ENCODE measurements around the gene NFE2L3. TPM values are rescaled to one million over a fixed set of nuclear protein-coding genes. Genes with fewer than 3 reads are reported as not detected.
"Not testable (repeated sequence)": the region's sequence is repeated elsewhere in the genome, so short reads cannot be mapped to it uniquely, and the experiment has no call there.

Gene NFE2L3
- total RNA-seq, 1 donor = 24.5 TPM

DNA sequence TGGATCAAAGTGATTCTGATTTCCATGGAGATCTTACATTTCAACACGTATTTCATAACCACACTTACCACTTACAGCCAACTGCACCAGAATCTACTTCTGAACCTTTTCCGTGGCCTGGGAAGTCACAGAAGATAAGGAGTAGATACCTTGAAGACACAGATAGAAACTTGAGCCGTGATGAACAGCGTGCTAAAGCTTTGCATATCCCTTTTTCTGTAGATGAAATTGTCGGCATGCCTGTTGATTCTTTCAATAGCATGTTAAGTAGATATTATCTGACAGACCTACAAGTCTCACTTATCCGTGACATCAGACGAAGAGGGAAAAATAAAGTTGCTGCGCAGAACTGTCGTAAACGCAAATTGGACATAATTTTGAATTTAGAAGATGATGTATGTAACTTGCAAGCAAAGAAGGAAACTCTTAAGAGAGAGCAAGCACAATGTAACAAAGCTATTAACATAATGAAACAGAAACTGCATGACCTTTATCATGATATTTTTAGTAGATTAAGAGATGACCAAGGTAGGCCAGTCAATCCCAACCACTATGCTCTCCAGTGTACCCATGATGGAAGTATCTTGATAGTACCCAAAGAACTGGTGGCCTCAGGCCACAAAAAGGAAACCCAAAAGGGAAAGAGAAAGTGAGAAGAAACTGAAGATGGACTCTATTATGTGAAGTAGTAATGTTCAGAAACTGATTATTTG, 33.3 kb downstream of the NFE2L3 start:
- DNase-seq (ENCODE audit: low read depth in 2 of 3, low spot score in 2 of 3) = peak in 1 of 3 donors; percentile 42

DNA sequence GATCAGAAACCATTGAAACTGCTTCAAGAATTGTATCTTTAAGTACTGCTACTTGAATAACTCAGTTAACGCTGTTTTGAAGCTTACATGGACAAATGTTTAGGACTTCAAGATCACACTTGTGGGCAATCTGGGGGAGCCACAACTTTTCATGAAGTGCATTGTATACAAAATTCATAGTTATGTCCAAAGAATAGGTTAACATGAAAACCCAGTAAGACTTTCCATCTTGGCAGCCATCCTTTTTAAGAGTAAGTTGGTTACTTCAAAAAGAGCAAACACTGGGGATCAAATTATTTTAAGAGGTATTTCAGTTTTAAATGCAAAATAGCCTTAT, 33.8 kb downstream of the NFE2L3 start:
- no peak for DNase-seq (ENCODE audit: low read depth in 2 of 3, low spot score in 2 of 3)

DNA sequence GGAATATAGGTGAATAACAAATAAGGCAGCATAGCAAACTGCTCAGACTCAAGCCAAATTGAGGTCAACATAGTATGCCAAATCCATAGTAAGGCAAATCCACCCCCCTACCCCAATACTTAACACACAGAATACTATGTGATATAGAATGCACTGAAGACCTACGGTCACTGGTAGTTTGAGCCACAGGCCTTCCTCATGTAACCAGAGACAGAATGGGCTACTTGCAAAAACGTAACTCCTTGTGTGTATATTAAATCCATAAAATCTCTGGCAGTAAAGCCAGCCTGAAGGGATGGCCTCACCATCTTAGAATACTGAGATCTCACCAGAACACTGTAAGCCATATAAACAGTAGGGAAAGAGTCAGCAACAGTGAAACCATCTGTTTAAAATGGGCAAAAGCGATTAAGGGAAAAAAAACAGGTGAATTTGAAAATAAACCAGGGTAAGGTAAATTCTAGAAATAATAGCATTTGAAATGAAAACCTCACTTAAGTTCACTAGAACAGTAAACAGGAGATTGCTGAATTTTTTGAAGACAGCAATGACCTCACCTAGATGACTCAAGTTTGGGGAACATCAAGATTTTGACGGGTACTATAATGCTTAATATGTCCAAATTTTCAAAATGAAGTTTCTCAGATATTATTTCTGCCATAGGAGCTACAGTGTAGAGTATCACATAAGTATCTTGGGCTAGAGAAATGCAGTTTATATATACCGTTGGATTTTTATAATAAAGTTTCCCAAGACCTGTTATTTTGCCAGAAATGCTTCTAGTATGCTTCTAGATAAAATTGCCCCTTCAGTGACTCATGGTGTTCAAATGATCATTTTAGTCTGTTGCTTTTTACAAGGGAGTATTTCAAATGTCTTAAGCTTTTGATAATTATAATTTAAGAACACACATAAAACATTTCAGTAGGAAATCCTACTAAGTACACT, 34.6 kb downstream of the NFE2L3 start:
- peak in 1 of 3 donors; percentile 26 for DNase-seq (ENCODE audit: low read depth in 2 of 3, low spot score in 2 of 3)

DNA sequence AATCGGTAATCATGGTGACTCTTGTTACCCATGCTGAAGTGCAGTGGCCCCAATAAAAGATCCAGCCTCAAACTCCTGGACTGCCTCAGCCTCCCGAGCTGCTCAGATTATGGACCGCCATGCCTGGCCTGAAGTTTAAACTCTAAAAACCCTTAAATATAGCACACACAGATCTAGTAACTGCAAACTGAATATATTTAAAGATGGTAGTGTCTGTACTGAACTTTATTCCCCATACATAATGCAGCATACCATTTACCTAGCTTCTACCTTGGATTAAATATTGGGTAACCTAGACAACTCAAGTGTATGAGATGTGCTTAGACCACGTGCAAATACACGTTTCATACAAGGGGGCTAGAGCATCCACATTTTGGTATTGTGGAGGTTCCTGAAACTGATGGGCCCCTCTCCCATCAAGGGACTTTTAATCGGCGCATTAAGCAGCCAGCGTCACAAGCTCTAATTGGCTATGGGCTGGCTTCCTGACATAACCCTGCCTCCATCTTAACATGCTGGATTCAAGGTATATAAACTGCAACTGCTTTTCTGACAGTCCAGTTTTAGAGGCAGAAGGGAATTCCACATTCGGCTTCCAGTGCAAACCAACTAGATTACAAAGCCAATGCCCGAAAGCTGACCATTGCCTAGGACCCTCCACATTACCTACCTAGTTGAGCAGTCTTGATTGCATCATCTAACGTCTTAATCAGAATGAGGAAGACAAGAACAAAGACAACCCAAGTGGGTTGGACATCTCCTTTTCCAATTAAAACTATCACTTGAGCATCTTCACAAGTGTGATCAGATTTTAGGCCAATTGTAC, 35.6 kb downstream of the NFE2L3 start:
- peak in 1 of 3 donors; percentile 47 for DNase-seq (ENCODE audit: low read depth in 2 of 3, low spot score in 2 of 3)

DNA sequence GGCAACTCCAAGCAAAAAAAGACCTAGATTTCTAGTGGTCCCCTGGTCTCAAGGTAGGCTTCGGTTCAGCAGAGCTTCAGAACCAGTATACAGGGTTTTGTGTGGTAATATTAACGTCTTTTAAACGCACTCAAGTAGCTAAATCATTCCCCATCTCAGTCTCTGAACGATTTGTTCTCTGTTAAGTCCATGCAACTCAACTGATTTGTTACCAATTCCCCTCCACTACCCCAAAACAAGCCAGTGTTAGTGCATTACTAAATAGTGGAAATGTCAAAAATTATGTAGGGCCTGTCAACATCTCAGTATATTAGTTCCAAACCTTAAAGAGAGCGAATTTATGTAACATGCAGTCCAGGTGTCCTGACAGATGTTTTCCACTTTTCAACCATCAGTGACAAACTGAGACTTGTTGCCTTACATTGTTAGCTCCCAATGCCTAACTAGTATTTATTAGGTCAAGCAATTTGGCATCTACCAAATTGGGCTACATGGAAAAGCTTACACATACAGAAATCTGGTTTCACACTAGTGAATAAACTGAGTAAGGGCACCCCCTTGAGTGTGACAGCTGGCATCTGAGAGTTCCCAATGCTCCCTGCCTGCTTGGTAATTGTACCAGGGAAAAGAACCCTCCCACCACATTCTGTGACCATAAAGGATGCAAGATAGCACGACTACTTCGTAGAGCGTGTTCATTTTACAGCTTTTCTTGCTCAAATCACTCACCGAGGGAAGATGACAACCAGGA, 36.4 kb downstream of the NFE2L3 start:
- DNase-seq (ENCODE audit: low read depth in 2 of 3, low spot score in 2 of 3) = peak in 1 of 3 donors; percentile 54

DNA sequence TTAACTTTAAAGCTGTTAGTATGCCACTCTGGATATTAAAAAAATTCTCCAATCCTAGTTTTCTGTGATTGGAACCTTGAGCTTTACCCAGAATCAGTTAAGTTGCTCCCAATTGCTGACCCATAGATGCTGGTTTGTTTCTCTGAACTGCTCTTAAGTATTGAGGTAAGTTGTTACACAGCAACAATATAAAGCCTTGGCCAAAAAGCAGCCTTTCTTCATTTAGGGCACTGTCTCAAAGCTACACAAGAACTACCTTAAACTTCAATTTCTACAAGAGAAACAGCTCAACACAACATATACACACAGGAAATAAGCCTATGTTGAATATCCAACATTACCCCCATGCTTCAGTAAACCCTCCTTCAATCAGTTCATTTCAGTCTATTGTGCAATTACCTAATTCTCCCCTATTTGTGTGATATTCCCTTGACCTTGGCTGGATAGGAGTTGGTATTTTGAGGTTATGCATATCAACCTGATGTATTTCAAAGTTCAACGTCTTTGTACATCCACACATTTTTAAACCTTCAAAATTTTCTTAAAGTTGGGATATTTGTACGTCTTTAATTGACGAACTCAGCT, 37.1 kb downstream of the NFE2L3 start:
- peak in 1 of 3 donors; percentile 28 for DNase-seq (ENCODE audit: low read depth in 2 of 3, low spot score in 2 of 3)

DNA sequence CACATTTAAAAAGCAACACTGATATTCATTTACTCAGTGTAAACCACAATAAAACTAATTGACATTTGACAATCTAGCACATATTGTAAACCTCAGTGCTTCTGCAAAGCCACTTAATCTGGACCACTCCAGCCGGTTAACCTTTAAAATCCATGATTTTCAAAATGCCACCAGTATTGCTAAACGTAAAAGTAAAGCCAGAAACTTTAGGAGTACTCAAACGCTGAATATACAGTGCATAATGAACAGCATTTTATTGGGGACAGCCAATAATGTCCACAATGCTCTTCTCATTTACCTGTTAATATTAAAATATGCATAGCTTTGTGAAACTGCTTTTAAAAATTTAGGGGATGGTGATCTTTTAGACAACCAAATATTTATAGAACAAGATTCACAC, 37.7 kb downstream of the NFE2L3 start:
- peak in 1 of 3 donors; percentile 25 for DNase-seq (ENCODE audit: low read depth in 2 of 3, low spot score in 2 of 3)

DNA sequence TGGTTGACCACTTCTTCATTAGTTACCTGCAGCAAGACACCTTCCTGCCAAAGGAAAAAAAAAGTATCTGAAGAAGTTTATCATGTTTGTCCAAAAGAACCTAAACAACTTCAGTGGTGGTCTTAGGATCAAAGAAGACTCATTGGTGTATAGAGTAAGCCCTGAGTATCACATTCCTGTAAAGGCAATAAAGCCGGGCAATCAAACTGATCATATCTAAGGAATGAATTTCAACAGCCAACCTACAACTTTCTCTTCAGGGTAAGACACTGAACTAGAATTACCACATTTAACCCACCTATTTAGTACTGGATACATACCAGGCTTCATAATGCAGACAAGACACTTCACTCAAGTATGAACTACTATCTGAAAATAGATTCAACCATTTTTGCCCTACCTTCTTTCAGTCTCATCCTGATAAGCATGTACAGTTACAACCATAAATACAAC, 38.4 kb downstream of the NFE2L3 start:
- peak in 1 of 3 donors; percentile 34 for DNase-seq (ENCODE audit: low read depth in 2 of 3, low spot score in 2 of 3)

DNA sequence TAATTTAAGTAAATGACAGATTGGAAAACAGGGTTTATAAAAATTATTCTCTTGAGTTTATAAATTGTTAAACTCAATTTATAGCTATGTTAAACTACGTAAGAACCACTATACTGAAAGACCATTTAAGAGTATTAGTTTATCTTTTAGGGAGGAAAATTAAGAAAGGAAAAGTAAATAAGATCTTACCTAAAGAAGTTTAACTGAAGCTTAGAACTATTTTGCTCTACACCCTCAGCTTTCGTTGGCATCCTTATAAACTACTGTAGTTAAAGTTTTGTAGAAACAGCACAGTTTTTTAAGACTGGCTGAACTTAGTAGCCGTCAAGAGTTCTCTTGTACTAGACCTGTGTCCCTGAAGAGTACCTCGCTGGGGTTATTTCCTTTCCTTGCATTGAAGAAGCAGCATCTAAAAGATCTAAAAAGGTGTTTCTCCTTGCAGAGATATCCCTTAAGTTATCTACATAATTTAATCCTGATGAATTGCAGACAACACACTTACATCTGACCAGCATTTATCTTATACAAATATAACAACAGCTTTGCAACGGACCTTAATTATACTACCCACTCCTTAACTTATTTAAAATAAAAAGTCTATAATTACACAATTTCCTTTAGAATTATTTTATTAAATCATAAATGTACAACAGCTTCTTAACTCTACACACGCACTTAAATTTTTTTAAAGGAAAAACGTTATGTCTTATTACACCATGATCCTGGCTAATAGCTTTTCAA, 39.4 kb downstream of the NFE2L3 start:
- no peak for DNase-seq (ENCODE audit: low read depth in 2 of 3, low spot score in 2 of 3)

DNA sequence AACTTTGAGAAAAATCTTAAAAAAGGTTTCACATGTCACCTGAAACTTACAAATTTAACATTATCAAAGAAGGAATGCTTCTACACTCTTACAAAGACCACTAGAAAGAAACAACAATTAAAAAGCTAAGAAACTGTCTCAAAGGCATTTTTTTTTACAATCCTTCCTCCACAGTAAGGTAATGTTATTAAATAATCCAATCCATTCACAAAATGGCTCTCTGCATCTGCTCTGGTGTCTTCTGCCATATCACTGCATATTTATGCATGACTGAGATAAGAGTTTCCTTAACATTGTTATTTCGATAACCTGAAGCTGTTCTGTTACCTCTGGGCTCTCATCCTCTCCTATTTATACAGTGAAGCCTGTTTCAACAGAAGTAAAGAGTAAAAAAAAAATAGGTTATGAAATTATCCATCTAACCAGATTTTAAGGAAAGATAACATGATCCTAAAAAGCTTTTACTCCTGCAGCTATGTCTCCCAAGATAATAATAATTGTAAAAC, 40.0 kb downstream of the NFE2L3 start:
- no peak for DNase-seq (ENCODE audit: low read depth in 2 of 3, low spot score in 2 of 3)

DNA sequence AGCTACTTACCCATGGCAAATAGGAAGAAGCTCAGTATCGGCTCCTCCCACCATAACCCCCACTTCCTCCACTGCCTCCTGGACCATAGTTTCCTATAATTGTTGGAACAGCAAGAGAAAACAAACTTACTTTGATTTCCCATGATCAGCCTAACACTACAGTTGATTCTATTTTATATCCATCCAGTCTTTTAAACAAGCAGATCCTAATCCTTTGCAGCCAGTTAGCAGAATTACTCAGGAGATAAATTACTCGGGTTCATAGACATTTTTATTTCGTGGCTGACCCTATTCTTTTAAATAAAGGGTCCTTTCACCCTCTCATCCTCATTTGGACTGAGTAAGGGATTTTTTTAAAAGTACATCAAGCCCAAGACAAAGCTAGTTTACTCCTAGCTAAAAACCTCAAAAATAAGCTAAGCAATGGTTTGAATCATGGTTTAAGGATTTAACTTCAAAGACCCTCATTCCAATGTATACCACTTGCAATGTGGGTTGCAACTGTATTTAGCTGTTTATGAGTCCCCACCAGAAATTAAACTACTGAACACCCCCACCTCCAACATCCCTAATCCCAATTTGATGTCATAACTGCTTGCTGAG, 40.6 kb downstream of the NFE2L3 start:
- no peak for DNase-seq (ENCODE audit: low read depth in 2 of 3, low spot score in 2 of 3)

DNA sequence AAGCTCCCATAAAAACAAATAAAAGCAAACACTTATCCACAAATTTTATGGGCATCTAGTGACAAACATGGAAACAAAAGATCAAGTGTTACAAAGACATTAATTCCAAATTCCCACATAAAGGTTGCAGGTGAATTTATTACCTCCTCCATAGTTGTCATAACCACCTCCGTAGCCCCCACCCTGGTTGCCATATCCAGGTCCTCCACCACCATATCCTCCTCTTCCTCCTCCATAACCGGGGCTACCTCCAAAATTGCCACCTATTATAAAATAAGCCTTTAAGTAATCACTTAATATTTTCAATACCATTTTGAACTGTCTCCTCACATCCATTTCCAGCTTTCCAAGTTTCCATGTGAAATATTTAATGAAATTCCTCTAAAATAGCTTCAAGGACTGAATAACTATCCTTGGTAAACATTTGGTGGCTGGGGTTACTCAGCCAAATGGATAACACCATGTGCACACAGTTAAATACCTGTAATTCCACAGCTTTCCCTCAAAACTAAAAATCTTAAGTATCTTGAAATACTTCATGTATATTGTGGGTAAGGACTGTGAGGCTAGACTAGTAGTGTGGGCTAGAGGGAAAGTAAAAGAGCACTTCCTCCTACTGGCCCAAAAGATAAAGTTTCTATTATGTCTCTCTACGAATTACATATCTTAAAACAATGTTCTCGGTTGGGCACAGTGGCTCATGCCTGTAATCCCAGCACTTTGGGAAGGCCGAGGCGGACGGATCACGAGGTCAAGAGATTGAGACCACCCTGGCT, 41.6 kb downstream of the NFE2L3 start:
- DNase-seq (ENCODE audit: low read depth in 2 of 3, low spot score in 2 of 3) = peak in 1 of 3 donors; percentile 39

DNA sequence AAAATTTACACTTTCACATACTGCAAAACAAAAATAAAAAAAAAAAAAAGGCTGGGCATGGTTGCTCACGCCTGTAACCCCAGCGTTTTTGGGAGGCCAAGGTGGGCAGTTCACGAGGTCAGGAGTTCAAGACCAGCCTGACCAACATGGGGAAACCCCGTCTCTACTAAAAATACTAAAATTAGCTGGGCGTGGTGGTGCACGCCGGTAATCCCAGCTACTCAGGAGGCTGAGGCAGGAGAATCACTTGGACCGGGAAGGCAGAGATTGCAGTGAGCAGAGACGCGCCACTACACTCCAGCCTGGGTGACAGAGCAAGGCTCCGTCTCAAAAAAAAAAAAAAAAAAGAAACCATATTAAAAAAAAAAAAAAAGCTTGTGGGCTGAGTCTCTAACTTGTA, 42.8 kb downstream of the NFE2L3 start:
- not testable (repeated sequence) for DNase-seq (ENCODE audit: low read depth in 2 of 3, low spot score in 2 of 3)

DNA sequence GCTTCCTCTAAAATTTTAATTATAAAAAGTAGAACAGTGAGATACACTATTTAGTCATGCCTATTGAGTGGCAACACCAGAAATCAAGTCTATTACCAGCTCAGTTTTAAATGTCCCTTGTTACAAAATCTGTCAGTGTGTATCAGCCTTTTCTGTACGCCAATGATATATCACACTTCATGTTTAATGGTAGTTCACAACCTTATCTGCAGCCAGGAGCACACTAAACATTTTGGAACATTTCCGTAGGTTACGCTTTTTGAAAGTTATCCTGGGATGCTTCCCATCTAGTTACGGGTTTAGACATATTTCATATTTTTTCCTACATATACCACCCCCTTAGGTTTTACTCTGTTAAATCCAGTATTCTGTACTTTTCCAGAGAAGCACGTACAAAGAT, 43.2 kb downstream of the NFE2L3 start:
- no peak for DNase-seq (ENCODE audit: low read depth in 2 of 3, low spot score in 2 of 3)

DNA sequence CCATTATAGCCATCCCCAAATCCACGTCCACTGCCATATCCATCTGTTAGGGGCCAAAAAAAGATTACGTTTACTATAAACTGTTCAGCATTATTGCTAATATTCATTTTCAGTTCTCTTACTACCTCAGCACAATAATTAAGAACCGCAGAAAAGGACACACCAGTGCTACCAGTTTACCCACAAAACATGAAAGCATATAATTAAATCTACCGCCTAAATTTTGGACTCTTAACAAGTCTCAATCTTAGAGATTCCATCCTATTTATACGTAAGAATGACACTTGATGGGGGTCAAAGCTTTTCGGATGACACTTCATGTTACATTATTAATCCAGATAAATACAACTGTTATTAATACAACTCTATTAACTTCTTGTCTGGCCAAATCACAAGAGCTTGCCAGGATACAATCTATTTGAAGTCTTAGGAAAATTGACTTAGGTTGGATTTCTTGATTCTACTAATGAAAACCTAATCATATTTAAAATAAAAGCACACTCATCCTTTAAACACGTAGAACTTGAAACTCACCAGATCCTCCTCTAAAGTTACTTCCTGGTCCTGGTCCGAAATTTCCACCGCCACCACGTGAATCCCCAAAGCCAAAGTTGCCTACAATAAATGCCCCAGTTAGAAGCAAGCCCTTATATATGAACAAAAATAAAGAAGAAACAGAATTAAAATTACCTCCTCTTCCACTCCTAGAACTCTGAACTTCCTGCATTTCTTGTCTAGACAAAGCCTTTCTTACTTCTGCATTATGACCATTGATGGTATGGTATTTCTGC, 44.1 kb downstream of the NFE2L3 start:
- no peak for DNase-seq (ENCODE audit: low read depth in 2 of 3, low spot score in 2 of 3)

DNA sequence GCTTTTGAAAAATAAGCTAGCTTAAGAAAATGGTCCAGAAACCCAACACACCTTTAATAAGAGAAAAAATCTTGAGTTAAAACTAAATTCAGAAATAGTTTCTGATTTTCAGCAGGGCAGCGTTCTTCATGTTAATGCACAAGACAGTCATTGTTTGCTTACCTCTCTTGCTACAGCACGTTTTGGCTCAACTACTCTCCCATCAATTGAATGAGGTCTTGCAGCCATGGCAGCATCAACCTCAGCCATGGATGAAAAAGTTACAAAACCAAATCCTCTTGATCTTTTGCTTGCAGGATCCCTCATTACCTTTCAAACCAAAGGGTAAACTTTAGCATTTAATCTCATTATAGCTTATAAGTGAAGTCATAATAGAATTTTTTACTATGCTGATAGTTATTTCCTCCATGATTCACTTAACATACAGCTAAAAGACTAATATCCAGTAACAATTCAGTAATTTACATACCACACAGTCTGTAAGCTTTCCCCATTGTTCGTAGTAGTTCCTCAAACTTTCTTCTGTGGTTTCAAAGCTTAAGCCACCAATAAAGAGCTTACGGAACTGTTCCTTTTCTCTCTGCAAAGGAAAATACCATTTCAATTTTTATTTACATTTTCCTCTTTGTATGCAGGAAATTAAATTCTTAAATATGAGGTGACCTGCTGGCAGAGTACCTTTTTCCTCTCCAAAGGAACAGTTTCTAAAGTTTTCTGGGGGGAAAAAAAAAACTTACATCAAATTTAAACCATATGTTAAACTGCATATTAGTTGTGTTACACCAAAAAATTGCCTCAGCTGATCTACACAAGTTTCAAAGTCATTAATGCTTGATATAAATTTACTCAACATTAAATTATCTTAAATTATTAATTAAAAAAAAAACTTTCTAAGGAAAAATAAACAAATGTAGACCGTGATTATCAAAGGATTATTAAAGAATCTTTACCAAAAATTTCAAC, 45.4 kb downstream of the NFE2L3 start:
- peak in 2 of 3 donors; percentile 50 to 79 for DNase-seq (ENCODE audit: low read depth in 2 of 3, low spot score in 2 of 3)
